HUDEP-2 (cell line): ENCODE results near the gene LDLRAD3.
A peak's percentile ranks its signal among the peaks of the same experiment; 100 is the strongest.

Source experiments
- DNase-seq, 76 experiments: peaks; one replicate each; lab custom pipeline; 2025; ENCODE audit not compliant: unreplicated experiment in 76 of 76; lab: John Stamatoyannopoulos, UW

LDLRAD3 gene

GRCh38 chr11:36066891-36067290, 123.0 kb downstream of the LDLRAD3 start:
- DNase-seq = no peak

- no peak for DNase-seq
These were observed 125.8 kb downstream of the LDLRAD3 start for GRCh38 chr11:36069576-36070212.

GRCh38 chr11:36070213-36070953, 126.5 kb downstream of the LDLRAD3 start:
- no peak for DNase-seq

GRCh38 chr11:36070954-36071330, 127.1 kb downstream of the LDLRAD3 start:
- no peak for DNase-seq

GRCh38 chr11:36071917-36072500, 128.1 kb downstream of the LDLRAD3 start:
- DNase-seq = no peak

- DNase-seq = peak in 3 of 76 experiments; percentile 13 to 34 (median 16)
These were observed 129.7 kb downstream of the LDLRAD3 start for GRCh38 chr11:36073411-36074203.

- no peak for DNase-seq
These were observed 131.1 kb downstream of the LDLRAD3 start for GRCh38 chr11:36074941-36075431.

- DNase-seq = no peak
These were observed 133.5 kb downstream of the LDLRAD3 start for GRCh38 chr11:36077368-36077767.

GRCh38 chr11:36077886-36078685, 134.2 kb downstream of the LDLRAD3 start:
- no peak for DNase-seq

- DNase-seq = no peak
These were observed 134.8 kb downstream of the LDLRAD3 start for GRCh38 chr11:36078686-36079055.

- DNase-seq = no peak
These were observed 136.2 kb downstream of the LDLRAD3 start for GRCh38 chr11:36079878-36080675.

- DNase-seq = no peak
These were observed 137.5 kb downstream of the LDLRAD3 start for GRCh38 chr11:36081274-36081945.

GRCh38 chr11:36086366-36086765, 142.5 kb downstream of the LDLRAD3 start:
- DNase-seq = no peak

- DNase-seq = no peak
These were observed 144.6 kb downstream of the LDLRAD3 start for GRCh38 chr11:36088266-36088972.

- DNase-seq = no peak
These were observed 146.1 kb downstream of the LDLRAD3 start for GRCh38 chr11:36089920-36090319.

GRCh38 chr11:36090356-36091109, 146.7 kb downstream of the LDLRAD3 start:
- peak in 6 of 76 experiments; percentile 9 to 54 (median 24) for DNase-seq

GRCh38 chr11:36091256-36091811, 147.5 kb downstream of the LDLRAD3 start:
- peak in 67 of 76 experiments; percentile 8 to 84 (median 49) for DNase-seq
